ENCODE results near the gene MED17.

The MED17 gene

GRCh38 chr11:93861808-93862207 lies 77.7 kb downstream of the MED17 start:
- Histone ChIP-seq H3K79me2 (ENCODE audit: low read length) (no peaks in the 10 kb centered on the region), H3K9me2 (replicated peaks; ENCODE audit: insufficient read depth, low read length) (no peaks in the 10 kb centered on the region), H2AFZ (ENCODE audit: low read length) (no peak overlapping the region), H3K4me2 (ENCODE audit: low read depth, low read length) (no peak overlapping the region), H3K4me3 (ENCODE audit: low read length) (no peak overlapping the region), H3K9ac (ENCODE audit: low read length) (no peak overlapping the region), H3K27me3 (replicated peaks; ENCODE audit: insufficient read depth, low read length) (no peaks in the 10 kb centered on the region), H3K9me3 (replicated peaks; ENCODE audit: insufficient read depth, low read length) (no peaks in the 10 kb centered on the region), H3K36me3 (replicated peaks; ENCODE audit: insufficient read depth, low read length) (no peaks in the 10 kb centered on the region), H3K4me1 (ENCODE audit: low read length) (no peaks in the 10 kb centered on the region), H3F3A (ENCODE audit: insufficient read depth, low read length) (no peaks in the 10 kb centered on the region), H3K27ac (ENCODE audit: low read length) (no peak overlapping the region), H4K20me1 (ENCODE audit: insufficient read depth, low read length) (no peaks in the 10 kb centered on the region)
- TF ChIP-seq EZH2 (optimal IDR thresholded peaks at IDR 0.05; ENCODE audit: low read depth, low read length) (no peak), CTCF (IDR thresholded peaks at IDR 0.05; ENCODE audit: low read length) (no peak), EZH2phosphoT487 (IDR thresholded peaks at IDR 0.05; ENCODE audit: low read length) (no peak)
- DNase-seq, result no peak

Measured in MM.1S (cell line).